HEK293T (cell line): ENCODE results near the gene CNTN5.

ENCODE experiments used
- CTCF ChIA-PET: fragments of 350-600 bp; formaldehyde crosslinking; extraction: SDS; loops from one replicate; lab custom pipeline; 2021; ENCODE audit warnings: antibody characterized with exemption, inconsistent platforms; lab: Yijun Ruan, JAX
- POLR2A ChIA-PET: fragments of 350-600 bp; formaldehyde crosslinking; extraction: SDS; loops from one replicate; lab custom pipeline; 2020; ENCODE audit warnings: antibody characterized with exemption, inconsistent platforms; lab: Yijun Ruan, JAX
- DNase-seq: peaks from one replicate; pipeline ENCODE4 v3.0.0; 2012; ENCODE audit warnings: mixed read lengths; ENCODE audit errors: extremely low spot score
- ARNT ChIP-seq: fragments of 450-650 bp; IDR thresholded peaks from 2 replicates; pipeline ENCODE4 v1.6.1; 2017; ENCODE audit warnings: mild to moderate bottlenecking
- BHLHE40 ChIP-seq: fragments of 450-650 bp; IDR thresholded peaks from 2 replicates; pipeline ENCODE4 v1.6.1; 2016; ENCODE audit warnings: mild to moderate bottlenecking, moderate library complexity, borderline replicate concordance
- CTBP1 ChIP-seq: fragments of 450-650 bp; IDR thresholded peaks from 2 replicates; pipeline ENCODE4 v1.6.1; 2016; ENCODE audit warnings: borderline replicate concordance
- ELF4 ChIP-seq: fragments of 450-650 bp; IDR thresholded peaks from 2 replicates; pipeline ENCODE4 v1.6.1; 2017; ENCODE audit warnings: antibody characterized with exemption
- FOXA1 ChIP-seq: fragments of 450-650 bp; IDR thresholded peaks from 2 replicates; pipeline ENCODE4 v1.6.1; 2016; ENCODE audit warnings: mild to moderate bottlenecking
- FOXK2 ChIP-seq: fragments of 450-650 bp; IDR thresholded peaks from 2 replicates; pipeline ENCODE4 v1.6.1; 2016; ENCODE audit warnings: mild to moderate bottlenecking
- FOXM1 ChIP-seq: fragments of 450-650 bp; IDR thresholded peaks from 2 replicates; pipeline ENCODE4 v1.6.1; 2017; ENCODE audit warnings: mild to moderate bottlenecking, borderline replicate concordance
- HDGF ChIP-seq: fragments of 450-650 bp; IDR thresholded peaks from 2 replicates; pipeline ENCODE4 v1.6.1; 2017; ENCODE audit warnings: antibody characterized with exemption, borderline replicate concordance
- L3MBTL2 ChIP-seq: fragments of 450-650 bp; conservative IDR thresholded peaks from 2 replicates; pipeline ENCODE4 v1.6.1; 2016; ENCODE audit warnings: mild to moderate bottlenecking
- LEF1 ChIP-seq: fragments of 450-650 bp; IDR thresholded peaks from 2 replicates; pipeline ENCODE4 v1.6.1; 2017; ENCODE audit warnings: mild to moderate bottlenecking, borderline replicate concordance
- NFRKB ChIP-seq: fragments of 450-650 bp; IDR thresholded peaks from 2 replicates; pipeline ENCODE4 v1.6.1; 2016; ENCODE audit warnings: mild to moderate bottlenecking, moderate library complexity
- PKNOX1 ChIP-seq: fragments of 450-650 bp; IDR thresholded peaks from 2 replicates; pipeline ENCODE4 v1.6.1; 2016
- SP1 ChIP-seq: fragments of 450-650 bp; IDR thresholded peaks from 2 replicates; pipeline ENCODE4 v1.6.1; 2017
- SUZ12 ChIP-seq: fragments of 450-650 bp; IDR thresholded peaks from 2 replicates; pipeline ENCODE4 v1.6.1; 2016; ENCODE audit warnings: mild to moderate bottlenecking
- TARDBP ChIP-seq: fragments of 450-650 bp; IDR thresholded peaks from 2 replicates; pipeline ENCODE4 v1.6.1; 2016
- ZNF384 ChIP-seq: fragments of 450-650 bp; IDR thresholded peaks from 2 replicates; pipeline ENCODE4 v1.6.1; 2016

CNTN5 gene

GRCh38 chr11:99682646-99683045, 661.9 kb downstream of the CNTN5 start:
- ChIA-PET CTCF (no interaction called here), POLR2A (no interaction called here)
- TF ChIP-seq ARNT (no peak), HDGF (no peak), SUZ12 (no peak), PKNOX1 (no peak), CTBP1 (no peak), FOXK2 (no peak), FOXM1 (no peak), SP1 (no peak), L3MBTL2 (no peak), BHLHE40 (no peak), NFRKB (no peak), ELF4 (no peak), ZNF384 (no peak), LEF1 (no peak), TARDBP (no peak), FOXA1 (no peak)
- no peak for DNase-seq

GRCh38 chr11:99683933-99684332, 663.2 kb downstream of the CNTN5 start:
- CTCF ChIA-PET = no interaction called here
- TF ChIP-seq L3MBTL2 = no peak
- TF ChIP-seq SP1 = no peak
- no peak for TF ChIP-seq HDGF
- TF ChIP-seq SUZ12 = no peak
- TF ChIP-seq FOXA1 = no peak
- no peak for TF ChIP-seq ELF4
- no peak for TF ChIP-seq CTBP1
- TF ChIP-seq PKNOX1 = no peak
- no peak for TF ChIP-seq ZNF384
- TF ChIP-seq NFRKB = no peak
- no peak for DNase-seq
- POLR2A ChIA-PET = no interaction called here

GRCh38 chr11:99686838-99687237, 666.1 kb downstream of the CNTN5 start:
- POLR2A ChIA-PET = no interaction called here
- DNase-seq = no peak
- CTCF ChIA-PET = no interaction called here
- no peak for TF ChIP-seq SUZ12
- TF ChIP-seq FOXA1 = no peak
- no peak for TF ChIP-seq NFRKB
- no peak for TF ChIP-seq SP1

- POLR2A ChIA-PET = no interaction called here
- no peak for DNase-seq
- TF ChIP-seq PKNOX1 (no peak), TARDBP (no peak), LEF1 (no peak), SP1 (no peak), HDGF (no peak), ELF4 (no peak), SUZ12 (no peak), ZNF384 (no peak), NFRKB (no peak), CTBP1 (no peak), FOXA1 (no peak)
- CTCF ChIA-PET = no interaction called here
These were observed 666.6 kb downstream of the CNTN5 start for GRCh38 chr11:99687320-99687719.

- ChIA-PET CTCF (no interaction called here), POLR2A (no interaction called here)
- no peak for DNase-seq
- TF ChIP-seq CTBP1 (no peak), LEF1 (no peak), FOXK2 (no peak), SP1 (no peak), ELF4 (no peak), ARNT (no peak), ZNF384 (no peak), L3MBTL2 (no peak)
These were observed 673.3 kb downstream of the CNTN5 start for GRCh38 chr11:99693941-99694492.

- DNase-seq = no peak
- TF ChIP-seq PKNOX1 = no peak
- TF ChIP-seq ELF4 = no peak
- TF ChIP-seq FOXA1 = no peak
- no peak for TF ChIP-seq NFRKB
- no peak for TF ChIP-seq SP1
- TF ChIP-seq FOXK2 = no peak
- TF ChIP-seq CTBP1 = no peak
- TF ChIP-seq ARNT = no peak
- TF ChIP-seq BHLHE40 = no peak
- TF ChIP-seq L3MBTL2 = no peak
- TF ChIP-seq HDGF = no peak
- TF ChIP-seq FOXM1 = no peak
- TF ChIP-seq ZNF384 = no peak
- no peak for TF ChIP-seq TARDBP
- TF ChIP-seq SUZ12 = no peak
- TF ChIP-seq LEF1 = no peak
- ChIA-PET POLR2A (no interaction called here), CTCF (no interaction called here)
These were observed 674.4 kb downstream of the CNTN5 start for GRCh38 chr11:99695106-99695505.
